Mesenchymal stem cell (in vitro differentiated cells and primary cell): ENCODE data around the gene MRPL4.
A peak's percentile ranks its signal among the peaks of the same experiment; 100 is the strongest.

Experiments
- DNase-seq: peaks from one replicate; pipeline ENCODE4 v3.0.0-alpha.2; 2013
- H2AFZ ChIP-seq: one replicate; pipeline ENCODE4 v1.6.1; 2013; ENCODE audit warnings: low read depth, mild to moderate bottlenecking, control low read depth, inconsistent platforms, low read length, moderate library complexity
- H2AK5ac ChIP-seq: 2 replicates; pipeline ENCODE4 v1.6.1; 2013; ENCODE audit warnings: low read length, moderate library complexity, mild to moderate bottlenecking, inconsistent platforms; ENCODE audit not compliant: severe bottlenecking
- H2BK120ac ChIP-seq: one replicate; pipeline ENCODE4 v1.6.1; 2013; ENCODE audit warnings: low read depth, mild to moderate bottlenecking, inconsistent platforms, low read length, moderate library complexity
- H2BK12ac ChIP-seq, 2 experiments: one replicate each; pipeline ENCODE4 v1.6.1; 2013; ENCODE audit warnings: inconsistent platforms in 2 of 2, low read length in 2 of 2, mild to moderate bottlenecking in 2 of 2, moderate library complexity in 2 of 2, control low read depth in 1 of 2
- H2BK15ac ChIP-seq: one replicate; pipeline ENCODE4 v1.6.1; 2013; ENCODE audit warnings: mild to moderate bottlenecking, low read depth, inconsistent platforms; ENCODE audit not compliant: poor library complexity, severe bottlenecking
- H2BK5ac ChIP-seq: 2 replicates; pipeline ENCODE4 v1.6.1; 2013; ENCODE audit warnings: low read depth, mild to moderate bottlenecking, low read length, control low read depth, inconsistent platforms; ENCODE audit not compliant: poor library complexity, severe bottlenecking
- H3K14ac ChIP-seq, 2 experiments: one replicate each; pipeline ENCODE4 v1.6.1; 2013; ENCODE audit warnings: inconsistent platforms in 2 of 2, low read length in 2 of 2, control low read depth in 1 of 2, mild to moderate bottlenecking in 1 of 2, moderate library complexity in 1 of 2
- H3K18ac ChIP-seq, 2 experiments: one replicate each; pipeline ENCODE4 v1.6.1; 2013; ENCODE audit warnings: inconsistent platforms in 2 of 2, low read length in 2 of 2, control low read depth in 1 of 2, low read depth in 1 of 2, mild to moderate bottlenecking in 1 of 2
- H3K23ac ChIP-seq, 2 experiments: one replicate each; pipeline ENCODE4 v1.6.1; 2013; ENCODE audit warnings: inconsistent platforms in 2 of 2, low read length in 2 of 2, mild to moderate bottlenecking in 2 of 2, moderate library complexity in 2 of 2, control low read depth in 1 of 2
- H3K27ac ChIP-seq: 2 replicates; pipeline ENCODE4 v1.5.1; 2013; ENCODE audit warnings: mild to moderate bottlenecking, moderate library complexity, low read length, control low read depth, inconsistent platforms; ENCODE audit not compliant: poor library complexity, severe bottlenecking
- H3K27me3 ChIP-seq, 2 experiments: 2 replicates each; pipeline versions ENCODE4 v1.6.1 to v1.7.0; 2013; ENCODE audit warnings: low read length in 2 of 2, mild to moderate bottlenecking in 2 of 2, moderate library complexity in 2 of 2, control low read depth in 1 of 2, inconsistent platforms in 1 of 2; ENCODE audit not compliant: control insufficient read depth in 1 of 2, insufficient read depth in 1 of 2
- H3K36me3 ChIP-seq, 2 experiments: 2 replicates each; pipeline versions ENCODE4 v1.6.1 to v1.7.0; 2013; ENCODE audit warnings: low read length in 2 of 2, control low read depth in 1 of 2, inconsistent platforms in 1 of 2, low read depth in 1 of 2, mild to moderate bottlenecking in 1 of 2; ENCODE audit not compliant: insufficient read depth in 2 of 2, control insufficient read depth in 1 of 2
- H3K4ac ChIP-seq, 2 experiments: one replicate each; pipeline ENCODE4 v1.6.1; 2013; ENCODE audit warnings: inconsistent platforms in 2 of 2, low read length in 2 of 2, mild to moderate bottlenecking in 2 of 2, moderate library complexity in 2 of 2, control low read depth in 1 of 2, low read depth in 1 of 2
- H3K4me1 ChIP-seq: 2 replicates; pipeline ENCODE4 v1.6.1; 2013; ENCODE audit warnings: low read depth, low read length, control low read depth; ENCODE audit not compliant: control insufficient read depth, insufficient read depth
- H3K4me2 ChIP-seq: 2 replicates; pipeline ENCODE4 v1.6.1; 2013; ENCODE audit warnings: low read length, mild to moderate bottlenecking, inconsistent platforms; ENCODE audit not compliant: poor library complexity, severe bottlenecking
- H3K4me3 ChIP-seq, 2 experiments: 2 replicates each; pipeline versions ENCODE4 v1.5.1 to v1.7.0; 2013; ENCODE audit warnings: low read length in 2 of 2, mild to moderate bottlenecking in 2 of 2, control low read depth in 1 of 2, low read depth in 1 of 2; ENCODE audit not compliant: insufficient read depth in 1 of 2
- H3K79me1 ChIP-seq: replicated peaks from 2 replicates; pipeline ENCODE4 v1.6.1; 2013; ENCODE audit warnings: mild to moderate bottlenecking, control low read depth, low read length, inconsistent platforms; ENCODE audit not compliant: poor library complexity, severe bottlenecking
- H3K9ac ChIP-seq: 2 replicates; pipeline ENCODE4 v1.7.0; 2013; ENCODE audit warnings: mild to moderate bottlenecking, low read length, moderate library complexity
- H3K9me3 ChIP-seq: 2 replicates; pipeline ENCODE4 v1.7.0; 2013; ENCODE audit warnings: mild to moderate bottlenecking, low read length; ENCODE audit not compliant: control insufficient read depth
- H4K8ac ChIP-seq: one replicate; pipeline ENCODE4 v1.6.1; 2013; ENCODE audit warnings: inconsistent platforms, mild to moderate bottlenecking, low read length, moderate library complexity
- H4K91ac ChIP-seq: one replicate; pipeline ENCODE4 v1.6.1; 2013; ENCODE audit warnings: mild to moderate bottlenecking, low read length, inconsistent platforms
- WGBS: methylation state at CpG from one replicate; pipeline ENCODE4 v1.1.7; 2013; ENCODE audit warnings: mixed read lengths; 5-methylcytosine and 5-hydroxymethylcytosine counted together

MRPL4 gene

GRCh38 chr19:10207026-10207425, 45.0 kb upstream of the MRPL4 start:
- H4K8ac ChIP-seq = no peak overlapping the region
- H2BK15ac ChIP-seq = no peak overlapping the region
- H2BK5ac ChIP-seq = no peak overlapping the region
- no peak overlapping the region for H2BK120ac ChIP-seq
- H3K4me2 ChIP-seq = no peak overlapping the region
- no peak overlapping the region for H2BK12ac ChIP-seq
- H3K79me1 ChIP-seq = no peaks in the 10 kb centered on the region
- WGBS = 100% methylated on average over 1 of the region's 1 CpG
- DNase-seq = no peak
- no peak overlapping the region for H3K4ac ChIP-seq
- no peak overlapping the region for H3K23ac ChIP-seq
- no peaks in the 10 kb centered on the region for H3K27me3 ChIP-seq
- H3K4me3 ChIP-seq = no peak overlapping the region
- peaks cover 5% of the 10 kb centered on the region for H3K9me3 ChIP-seq
- H2AK5ac ChIP-seq = no peak overlapping the region
- H3K4me1 ChIP-seq = peaks cover 5% of the 10 kb centered on the region
- H3K18ac ChIP-seq = no peak overlapping the region
- no peaks in the 10 kb centered on the region for H3K36me3 ChIP-seq
- no peak overlapping the region for H2AFZ ChIP-seq
- no peak overlapping the region for H4K91ac ChIP-seq
- H3K9ac ChIP-seq = no peak overlapping the region
- no peak overlapping the region for H3K14ac ChIP-seq
- no peak overlapping the region for H3K27ac ChIP-seq

- no peak overlapping the region for H2BK15ac ChIP-seq
- no peak overlapping the region for H3K23ac ChIP-seq
- WGBS = 63% methylated on average over 4 of the region's 4 CpGs
- peaks cover 5% of the 10 kb centered on the region for H3K9me3 ChIP-seq
- H3K18ac ChIP-seq = no peak overlapping the region
- no peak overlapping the region for H3K27ac ChIP-seq
- no peaks in the 10 kb centered on the region for H3K79me1 ChIP-seq
- H3K36me3 ChIP-seq = no peaks in the 10 kb centered on the region
- no peak overlapping the region for H3K4ac ChIP-seq
- peaks cover 5% of the 10 kb centered on the region for H3K4me1 ChIP-seq
- no peak overlapping the region for H4K91ac ChIP-seq
- DNase-seq = peak; percentile 35
- no peaks in the 10 kb centered on the region for H3K27me3 ChIP-seq
- no peak overlapping the region for H3K9ac ChIP-seq
- H2BK5ac ChIP-seq = no peak overlapping the region
- no peak overlapping the region for H2BK12ac ChIP-seq
- no peak overlapping the region for H4K8ac ChIP-seq
- H3K4me3 ChIP-seq = no peak overlapping the region
- H3K14ac ChIP-seq = no peak overlapping the region
- H3K4me2 ChIP-seq = no peak overlapping the region
- H2BK120ac ChIP-seq = no peak overlapping the region
- H2AFZ ChIP-seq = no peak overlapping the region
- H2AK5ac ChIP-seq = no peak overlapping the region
These were observed 42.7 kb upstream of the MRPL4 start for GRCh38 chr19:10209315-10209714.

- no peak overlapping the region for H3K27ac ChIP-seq
- WGBS = 80% methylated on average over 1 of the region's 4 CpGs
- DNase-seq = no peak
- H2BK5ac ChIP-seq = no peak overlapping the region
- no peak overlapping the region for H3K23ac ChIP-seq
- peaks cover 5% of the 10 kb centered on the region for H3K9me3 ChIP-seq
- no peak overlapping the region for H3K9ac ChIP-seq
- no peak overlapping the region for H4K8ac ChIP-seq
- no peak overlapping the region for H3K14ac ChIP-seq
- H2BK12ac ChIP-seq = no peak overlapping the region
- H3K36me3 ChIP-seq = no peaks in the 10 kb centered on the region
- no peak overlapping the region for H3K4ac ChIP-seq
- no peak overlapping the region for H3K18ac ChIP-seq
- H3K4me2 ChIP-seq = no peak overlapping the region
- H3K4me3 ChIP-seq = no peak overlapping the region
- no peaks in the 10 kb centered on the region for H3K79me1 ChIP-seq
- H2AFZ ChIP-seq = no peak overlapping the region
- no peak overlapping the region for H2AK5ac ChIP-seq
- no peak overlapping the region for H2BK120ac ChIP-seq
- H4K91ac ChIP-seq = no peak overlapping the region
- H2BK15ac ChIP-seq = no peak overlapping the region
- peaks cover 5% of the 10 kb centered on the region for H3K4me1 ChIP-seq
- H3K27me3 ChIP-seq = no peaks in the 10 kb centered on the region
These were observed 41.0 kb upstream of the MRPL4 start for GRCh38 chr19:10211061-10211460.

- H2BK12ac ChIP-seq = no peak overlapping the region
- no peak overlapping the region for H4K8ac ChIP-seq
- no peaks in the 10 kb centered on the region for H3K79me1 ChIP-seq
- DNase-seq = no peak
- H4K91ac ChIP-seq = no peak overlapping the region
- no peaks in the 10 kb centered on the region for H3K36me3 ChIP-seq
- H3K27ac ChIP-seq = no peak overlapping the region
- H3K18ac ChIP-seq = no peak overlapping the region
- H2BK5ac ChIP-seq = no peak overlapping the region
- no peak overlapping the region for H3K4ac ChIP-seq
- no peak overlapping the region for H2BK15ac ChIP-seq
- H3K4me2 ChIP-seq = no peak overlapping the region
- no peaks in the 10 kb centered on the region for H3K27me3 ChIP-seq
- H3K23ac ChIP-seq = no peak overlapping the region
- H2AK5ac ChIP-seq = no peak overlapping the region
- no peak overlapping the region for H2AFZ ChIP-seq
- H3K4me1 ChIP-seq = no peaks in the 10 kb centered on the region
- 85% methylated on average over 6 of the region's 6 CpGs for WGBS
- peaks cover 5% of the 10 kb centered on the region for H3K9me3 ChIP-seq
- H3K9ac ChIP-seq = no peak overlapping the region
- no peak overlapping the region for H3K4me3 ChIP-seq
- no peak overlapping the region for H2BK120ac ChIP-seq
- no peak overlapping the region for H3K14ac ChIP-seq
These were observed 40.3 kb upstream of the MRPL4 start for GRCh38 chr19:10211691-10212090.
